ENCODE results near the gene SYCP2. TPM values are rescaled to one million over a fixed set of nuclear protein-coding genes. Genes with fewer than 3 reads are reported as not detected.

The SYCP2 gene
- total RNA-seq, 1 experiment from 2014 or later, result 0.70 TPM

DNA sequence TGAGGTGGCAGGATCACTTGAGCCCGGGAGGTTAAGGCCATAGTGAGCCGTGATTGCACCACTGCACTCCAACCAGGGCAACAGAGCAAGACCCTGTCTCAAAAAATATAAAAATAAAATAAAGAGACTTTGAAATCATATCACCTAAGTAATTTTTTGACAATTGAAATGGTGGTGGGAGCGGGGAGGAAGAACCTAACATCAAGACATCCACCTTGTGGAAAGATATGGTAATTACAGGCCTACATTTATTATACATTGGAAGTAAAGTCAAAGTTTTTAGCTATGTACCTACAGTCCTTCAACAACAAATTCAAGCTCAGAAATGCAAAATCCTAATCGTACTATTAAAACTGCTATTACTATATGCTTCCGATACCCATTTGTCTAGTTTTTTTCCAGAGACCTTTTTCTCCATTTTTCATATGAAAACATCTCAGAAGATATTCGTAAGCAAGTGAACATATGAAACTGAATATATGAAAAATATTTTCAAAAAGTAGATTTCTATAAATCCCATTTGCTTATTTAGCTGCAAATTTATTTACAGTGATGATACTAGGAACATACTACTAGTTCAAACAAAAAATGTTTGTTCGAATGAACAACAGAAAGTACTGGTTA is 83.3 kb downstream of the SYCP2 start:
- Histone ChIP-seq H4K91ac (ENCODE audit: insufficient read length, low read depth, low read length) (no peak overlapping the region), H4K5ac (ENCODE audit: insufficient read length, low read depth, low read length) (no peak overlapping the region), H3K27ac (ENCODE audit: insufficient read length, low read depth, low read length) (no peak overlapping the region), H3K79me1 (ENCODE audit: insufficient read depth, low read depth, low read length, poor library complexity, severe bottlenecking) (no peaks in the 10 kb centered on the region), H4K20me1 (ENCODE audit: control insufficient read depth, insufficient read depth, insufficient read length) (no peaks in the 10 kb centered on the region), H3K4me1 (ENCODE audit: insufficient read depth, low read length) (no peaks in the 10 kb centered on the region), H3K23ac (ENCODE audit: insufficient read length, low read depth, low read length) (no peak overlapping the region), H3K23me2 (ENCODE audit: insufficient read length, low read depth, low read length, poor library complexity, severe bottlenecking) (no peaks in the 10 kb centered on the region), H2BK12ac (ENCODE audit: insufficient read length, low read depth, low read length) (no peak overlapping the region), H2BK15ac (ENCODE audit: low read depth, low read length) (no peak overlapping the region), H3K4ac (ENCODE audit: low read depth, low read length) (no peak overlapping the region), H2BK120ac (ENCODE audit: low read depth, low read length, poor library complexity, severe bottlenecking) (no peak overlapping the region), H3K9me3 (ENCODE audit: control insufficient read depth, low read depth, low read length) (no peaks in the 10 kb centered on the region), H2AK5ac (ENCODE audit: insufficient read length, low read length) (no peak overlapping the region), H3T11ph (ENCODE audit: low read length) (no peak overlapping the region), H3K56ac (ENCODE audit: insufficient read length, low read depth, low read length) (no peak overlapping the region), H2AFZ (ENCODE audit: low read length) (no peak overlapping the region), H3K4me2 (ENCODE audit: insufficient read depth, insufficient read length, low read length) (no peak overlapping the region), H2BK5ac (ENCODE audit: insufficient read length, low read length) (no peak overlapping the region), H3K27me3 (ENCODE audit: insufficient read depth, low read length) (no peaks in the 10 kb centered on the region), H3K9ac (ENCODE audit: extremely low read depth, insufficient read length, low read length) (no peak overlapping the region), H2BK20ac (ENCODE audit: low read depth, low read length, poor library complexity, severe bottlenecking) (no peak overlapping the region), H3K18ac (ENCODE audit: insufficient read length, low read depth, low read length) (no peak overlapping the region), H3K79me2 (ENCODE audit: insufficient read depth, low read length) (no peaks in the 10 kb centered on the region), H3K14ac (ENCODE audit: insufficient read depth, low read length) (no peak overlapping the region), H4K8ac (replicated peaks; ENCODE audit: insufficient read length, low read depth, low read length) (no peak overlapping the region)
- Mint-ChIP-seq H3K27ac (no peak overlapping the region), H3K27me3 (ENCODE audit: low read depth) (peaks cover 6% of the 10 kb centered on the region), H3K4me3 (no peak overlapping the region), H3K4me1 (no peaks in the 10 kb centered on the region), H3K36me3 (ENCODE audit: insufficient read depth in 1 of 3, low read depth in 3 of 3) (no peaks in the 10 kb centered on the region), H3K9me3 (peaks cover 0 to 7% of the 10 kb centered on the region in 2 experiments; a peak in 1 of 5 replicates)
- DNase-seq, result no peak
- peak; percentile 75 for TF ChIP-seq CTCF (conservative IDR thresholded peaks at IDR 0.05)
- WGBS (ENCODE audit: extremely low coverage, insufficient read length, low lambda C conversion rate), result no CpG with 5 or more reads among the region's 7 CpGs

Data from H9 (cell line).